GM12872 (cell line): ENCODE results near the gene GLRA3.

Experiments used
- TF ChIP-seq, protein P1 (sequence below): IDR thresholded peaks from 3 replicates; pipeline ENCODE4 v1.5.1; 2011; ENCODE audit warnings: low read depth, mild to moderate bottlenecking, low read length, moderate library complexity; ENCODE audit not compliant: insufficient read depth

GLRA3 gene

DNA sequence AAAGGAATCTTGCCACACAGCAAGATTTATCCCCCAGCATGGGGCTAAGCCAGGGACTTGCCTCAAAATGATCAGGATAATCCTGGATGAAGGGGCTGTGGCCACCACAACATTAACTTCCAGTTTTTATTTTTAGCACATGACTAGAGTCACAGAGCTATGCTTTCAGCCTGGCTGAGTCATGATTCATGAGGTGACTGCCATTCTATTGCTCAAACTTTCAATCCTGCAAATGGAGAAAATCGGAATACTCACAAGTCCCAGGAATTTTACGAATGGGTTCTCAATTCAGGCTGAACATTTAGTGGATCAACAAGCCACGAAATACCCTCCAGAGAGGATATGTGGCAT is 236.1 kb downstream of the GLRA3 start:
- TF ChIP-seq, protein P1, sequence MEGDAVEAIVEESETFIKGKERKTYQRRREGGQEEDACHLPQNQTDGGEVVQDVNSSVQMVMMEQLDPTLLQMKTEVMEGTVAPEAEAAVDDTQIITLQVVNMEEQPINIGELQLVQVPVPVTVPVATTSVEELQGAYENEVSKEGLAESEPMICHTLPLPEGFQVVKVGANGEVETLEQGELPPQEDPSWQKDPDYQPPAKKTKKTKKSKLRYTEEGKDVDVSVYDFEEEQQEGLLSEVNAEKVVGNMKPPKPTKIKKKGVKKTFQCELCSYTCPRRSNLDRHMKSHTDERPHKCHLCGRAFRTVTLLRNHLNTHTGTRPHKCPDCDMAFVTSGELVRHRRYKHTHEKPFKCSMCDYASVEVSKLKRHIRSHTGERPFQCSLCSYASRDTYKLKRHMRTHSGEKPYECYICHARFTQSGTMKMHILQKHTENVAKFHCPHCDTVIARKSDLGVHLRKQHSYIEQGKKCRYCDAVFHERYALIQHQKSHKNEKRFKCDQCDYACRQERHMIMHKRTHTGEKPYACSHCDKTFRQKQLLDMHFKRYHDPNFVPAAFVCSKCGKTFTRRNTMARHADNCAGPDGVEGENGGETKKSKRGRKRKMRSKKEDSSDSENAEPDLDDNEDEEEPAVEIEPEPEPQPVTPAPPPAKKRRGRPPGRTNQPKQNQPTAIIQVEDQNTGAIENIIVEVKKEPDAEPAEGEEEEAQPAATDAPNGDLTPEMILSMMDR: no peak

DNA sequence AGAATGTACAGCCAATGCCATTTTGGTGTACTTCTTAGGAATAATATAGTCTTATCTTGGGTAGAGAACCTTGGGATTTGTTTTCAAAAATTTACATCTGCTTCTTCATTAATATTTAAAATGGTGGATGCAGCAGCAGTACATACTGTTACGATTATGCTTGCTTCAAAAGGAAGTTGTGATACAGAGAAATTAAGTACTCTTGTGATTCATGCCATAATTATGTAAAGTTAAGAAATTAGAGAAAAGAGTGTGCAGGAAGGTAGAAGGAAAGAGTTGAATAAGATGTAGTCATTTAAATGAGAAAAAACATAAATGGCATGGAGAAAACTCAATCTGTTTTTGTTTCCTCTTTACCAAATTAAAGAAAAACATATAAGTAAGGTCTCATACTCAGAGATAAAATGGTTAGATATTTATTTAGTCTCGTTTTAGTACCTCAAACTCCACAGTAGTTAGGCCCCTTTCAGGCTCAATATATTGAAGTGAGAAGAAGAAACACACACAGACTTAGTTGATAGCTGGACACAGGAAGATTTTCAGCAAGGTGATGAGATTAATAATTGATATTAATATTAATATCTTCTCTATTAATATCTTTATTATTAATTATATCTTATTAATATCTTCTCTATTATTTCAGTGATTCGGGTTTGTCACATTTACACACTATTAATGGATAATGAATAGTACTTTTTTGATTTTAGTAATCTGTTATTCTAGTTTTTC is 236.6 kb downstream of the GLRA3 start:
- TF ChIP-seq, protein P1: no peak

DNA sequence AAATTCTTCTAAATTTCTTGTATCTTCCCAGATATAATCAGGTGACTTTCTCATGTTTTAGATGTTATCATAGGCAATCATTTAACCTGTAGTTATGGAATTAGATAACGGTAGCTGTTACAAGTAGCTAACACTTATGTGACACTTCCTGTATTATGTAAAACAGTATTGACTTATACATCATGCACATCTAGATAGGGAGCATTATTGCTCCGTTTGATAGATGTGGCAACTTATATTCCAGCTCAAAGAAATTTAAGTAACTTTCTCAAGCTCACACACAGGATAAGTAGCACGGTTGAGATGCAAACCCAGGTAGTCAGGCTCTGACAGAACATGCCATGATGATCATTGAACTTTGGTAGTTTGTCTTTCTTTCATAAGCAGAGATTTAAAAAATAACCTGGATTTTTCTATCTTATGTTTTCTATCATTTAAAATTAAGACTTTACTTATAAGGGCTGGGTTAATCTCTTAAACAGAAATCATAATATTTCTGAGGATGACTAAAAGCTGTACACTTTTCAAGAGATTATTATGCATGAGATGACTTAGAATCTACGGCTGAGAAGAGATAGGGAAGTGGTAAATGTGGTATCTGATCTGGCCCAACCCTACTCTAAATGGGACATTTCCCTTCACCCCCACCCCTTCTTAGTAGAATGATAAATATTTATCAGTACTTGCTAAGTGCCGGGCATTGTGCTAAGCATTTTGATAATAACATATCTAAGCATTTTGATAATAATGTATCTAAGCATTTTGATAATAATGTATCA is 237.6 kb downstream of the GLRA3 start:
- TF ChIP-seq, protein P1: no peak

DNA sequence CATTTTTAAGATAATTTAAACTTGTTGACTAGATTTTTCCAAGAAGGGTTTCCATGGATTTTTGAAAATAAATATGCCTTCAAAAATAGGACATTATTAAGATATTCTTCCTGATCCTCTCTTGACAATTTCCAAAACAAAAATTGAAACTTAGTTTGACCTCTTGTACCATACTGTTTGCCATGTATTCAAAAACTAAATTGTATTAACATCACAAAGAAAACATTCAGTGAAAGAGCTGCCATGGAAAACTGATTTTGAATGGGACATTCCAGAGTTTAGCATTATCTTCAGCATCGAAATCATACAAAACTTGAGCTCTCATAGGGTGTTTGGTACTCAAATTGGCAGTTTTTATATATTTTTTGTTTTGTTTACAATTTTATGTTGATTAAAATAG is 238.7 kb downstream of the GLRA3 start:
- TF ChIP-seq, protein P1: no peak
